Measurements from ENCODE around the gene TNP1.

GRCh38 chr2:216827073-216827720 is 32.7 kb downstream of the TNP1 start:
- TF ChIP-seq POLR2AphosphoS5 (IDR thresholded peaks at IDR 0.05; ENCODE audit: low read depth, low read length) (no peak), TAF1 (IDR thresholded peaks at IDR 0.05; ENCODE audit: low read depth, low read length) (no peak), POLR2A (IDR thresholded peaks at IDR 0.05; ENCODE audit: low read depth, low read length) (no peak), PAX5 (IDR thresholded peaks at IDR 0.05; ENCODE audit: insufficient read depth, low read length, severe bottlenecking) (no peak), POU2F2 (IDR thresholded peaks at IDR 0.05; ENCODE audit: low read depth, low read length) (no peak), SPI1 (IDR thresholded peaks at IDR 0.05; ENCODE audit: low read depth, low read length) (no peak)
